Calu3 (cell line): ENCODE data around the gene MPIG6B. TPM values are rescaled to one million over a fixed set of nuclear protein-coding genes. Genes with fewer than 3 reads are reported as not detected.

Source experiments
- BruUV-seq: library from RNA; stranded (reverse); fragments of 400-500 nt; replicated peaks from 2 replicates; lab custom pipeline; 2021; lab: Mats Ljungman, UMichigan
- CTCF ChIA-PET: fragments of 300-600 bp; sonication (Branson Sonifier 250); formaldehyde crosslinking; loops from one replicate; lab custom pipeline; 2022; ENCODE audit warnings: antibody characterized with exemption; lab: Charles Lee
- DNase-seq: peaks from one replicate; pipeline ENCODE4 v3.0.0; 2022
- H3K27ac Mint-ChIP-seq: one replicate; pipeline ENCODE4 v1.8.0; 2022; ENCODE audit warnings: mixed read lengths; ENCODE audit not compliant: unreplicated experiment
- H3K27me3 Mint-ChIP-seq: one replicate; pipeline ENCODE4 v1.8.0; 2022; ENCODE audit warnings: mixed read lengths; ENCODE audit not compliant: unreplicated experiment
- H3K36me3 Mint-ChIP-seq: one replicate; pipeline ENCODE4 v1.8.0; 2022; ENCODE audit warnings: mild to moderate bottlenecking, moderate library complexity, mixed read lengths; ENCODE audit not compliant: insufficient read depth, unreplicated experiment
- H3K4me1 Mint-ChIP-seq: one replicate; pipeline ENCODE4 v1.8.0; 2022; ENCODE audit warnings: mild to moderate bottlenecking, low read depth, mixed read lengths; ENCODE audit not compliant: unreplicated experiment
- H3K4me3 Mint-ChIP-seq: one replicate; pipeline ENCODE4 v1.8.0; 2022; ENCODE audit warnings: mild to moderate bottlenecking, low read depth, moderate library complexity, mixed read lengths; ENCODE audit not compliant: unreplicated experiment
- H3K9me3 Mint-ChIP-seq: one replicate; pipeline ENCODE4 v1.8.0; 2022; ENCODE audit warnings: low read depth, mixed read lengths; ENCODE audit not compliant: unreplicated experiment
- CTCF ChIP-seq: fragments of 200-600 bp; IDR thresholded peaks from one replicate; pipeline ENCODE4 v1.8.0; 2022; ENCODE audit warnings: antibody characterized with exemption; ENCODE audit not compliant: unreplicated experiment
- intact Hi-C: fragments of 100-400 bp; cut with micrococcal nuclease; formaldehyde crosslinking; loops from one replicate; pipeline ENCODE4 v1.10.0; 2022; ENCODE audit not compliant: unreplicated experiment
- total RNA-seq: library from RNA; stranded (reverse); gene quantifications from 2 replicates; pipeline ENCODE4 v1.2.3, GENCODE V29; 2022

Gene MPIG6B
- total RNA-seq, 1 experiment from 2014 or later = not detected

DNA sequence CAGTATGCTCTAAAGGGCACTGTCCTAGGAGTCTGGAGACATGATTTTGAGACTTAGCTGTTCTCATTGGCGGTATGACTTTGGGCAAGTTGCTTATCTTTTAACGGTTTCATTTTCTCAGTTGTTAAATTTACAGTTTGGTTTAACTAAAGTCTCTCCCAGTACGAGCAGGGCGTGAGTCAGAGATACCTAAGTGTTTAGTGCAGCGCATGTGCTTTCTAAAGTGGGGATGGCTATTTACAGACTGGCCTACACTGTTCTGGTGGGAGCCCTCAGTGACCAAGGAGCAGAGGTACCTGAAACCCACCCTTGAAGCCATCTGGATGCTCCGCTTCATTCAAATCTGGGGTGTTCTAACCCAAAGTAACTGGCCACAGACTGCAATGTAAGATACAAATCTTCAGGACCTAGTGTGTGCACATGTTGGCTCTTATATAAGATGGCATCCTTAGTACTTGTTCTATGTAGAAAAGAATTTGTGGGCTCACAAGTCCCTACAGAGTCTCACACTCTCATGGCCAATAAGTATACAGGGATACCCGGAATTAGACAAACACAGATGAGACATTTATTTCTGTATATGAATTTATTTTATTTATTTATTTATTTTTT, 27.3 kb downstream of the MPIG6B start:
- no peaks in the 10 kb centered on the region for H3K9me3 Mint-ChIP-seq
- H3K27me3 Mint-ChIP-seq = no peaks in the 10 kb centered on the region
- TSS peak; percentile 5 for BruUV-seq
- CTCF ChIA-PET = interaction anchor here (1.0 kb wide), 1 partner anchor 11 kb away, joined by 5 read pairs; the partner anchor contains the start of gene MSH5
- no peak for DNase-seq
- H3K27ac Mint-ChIP-seq = no peak overlapping the region
- intact Hi-C loops = no loop called here
- TF ChIP-seq CTCF = no peak
- H3K4me3 Mint-ChIP-seq = no peak overlapping the region
- no peaks in the 10 kb centered on the region for H3K4me1 Mint-ChIP-seq
- H3K36me3 Mint-ChIP-seq = peaks cover 42% of the 10 kb centered on the region

- no peak overlapping the region for H3K4me3 Mint-ChIP-seq
- TF ChIP-seq CTCF = no peak
- no peaks in the 10 kb centered on the region for H3K9me3 Mint-ChIP-seq
- BruUV-seq = no TSS peak
- no peaks in the 10 kb centered on the region for H3K4me1 Mint-ChIP-seq
- CTCF ChIA-PET = interaction anchor here (1.1 kb wide), 1 partner anchor 14 kb away, joined by 6 read pairs; the partner anchor contains the start of gene MSH5
- H3K36me3 Mint-ChIP-seq = peaks cover 35% of the 10 kb centered on the region
- DNase-seq = no peak
- H3K27me3 Mint-ChIP-seq = no peaks in the 10 kb centered on the region
- intact Hi-C loops = no loop called here
- H3K27ac Mint-ChIP-seq = no peak overlapping the region
Measured at GRCh38 chr6:31752739-31753319, 29.7 kb downstream of the MPIG6B start.

GRCh38 chr6:31758281-31758680, 35.1 kb downstream of the MPIG6B start:
- CTCF ChIA-PET = interaction anchor here (0.6 to 2.2 kb wide), 2 partner anchors 12 to 38 kb away, joined by 3 to 7 read pairs; no protein-coding TSS in a partner anchor
- TF ChIP-seq CTCF = no peak
- Mint-ChIP-seq H3K4me1 (peaks cover 11% of the 10 kb centered on the region), H3K4me3 (no peak overlapping the region), H3K9me3 (no peaks in the 10 kb centered on the region), H3K27ac (no peak overlapping the region), H3K27me3 (no peaks in the 10 kb centered on the region), H3K36me3 (peaks cover 48% of the 10 kb centered on the region)
- no peak for DNase-seq
- BruUV-seq = no TSS peak
- intact Hi-C loops = no loop called here

DNA sequence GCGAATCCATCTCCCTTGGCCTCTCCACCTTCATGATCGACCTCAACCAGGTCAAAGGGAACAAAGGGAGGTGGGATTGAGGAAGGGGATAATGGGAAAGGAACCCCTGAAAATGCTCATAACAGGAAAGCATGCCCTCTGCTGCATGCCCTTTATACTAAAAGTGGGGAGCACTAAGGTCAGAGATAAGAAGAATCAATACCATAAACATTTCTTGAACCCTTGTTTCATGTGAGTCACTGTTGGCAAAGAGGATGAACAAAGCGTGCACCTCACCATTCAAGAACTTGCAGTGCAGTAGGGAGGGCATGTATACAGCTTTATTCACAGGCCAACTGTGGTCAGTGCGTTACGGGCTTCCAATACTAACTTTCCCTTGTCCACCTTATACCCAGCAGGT, 37.6 kb downstream of the MPIG6B start:
- H3K4me3 Mint-ChIP-seq = no peak overlapping the region
- H3K4me1 Mint-ChIP-seq = peaks cover 17% of the 10 kb centered on the region
- H3K27ac Mint-ChIP-seq = no peak overlapping the region
- no peaks in the 10 kb centered on the region for H3K9me3 Mint-ChIP-seq
- DNase-seq = no peak
- BruUV-seq = no TSS peak
- TF ChIP-seq CTCF = no peak
- CTCF ChIA-PET = interaction anchor here (1.0 kb wide), 1 partner anchor 21 kb away, joined by 3 read pairs; the partner anchor contains the start of gene MSH5
- H3K27me3 Mint-ChIP-seq = no peaks in the 10 kb centered on the region
- peaks cover 48% of the 10 kb centered on the region for H3K36me3 Mint-ChIP-seq
- intact Hi-C loops = no loop called here
